Muscle of arm (tissue), 12 donors: Measurements from ENCODE around the gene SLX4. TPM values are rescaled to one million over a fixed set of nuclear protein-coding genes. Genes with fewer than 3 reads are reported as not detected.

Source experiments
- DNase-seq: peaks from one replicate; pipeline ENCODE4 v3.0.0-alpha.2; 2013
- polyA plus RNA-seq, 12 donors: library from polyadenylated mRNA; unstranded; fragments of 120-200 nt; gene quantifications; one replicate each; pipeline ENCODE4 v1.2.1, GENCODE V29; 2013; ENCODE audit not compliant: insufficient read length in 12 of 12

The SLX4 gene
- polyA plus RNA-seq, 12 donors: 3.5 to 8.8 (median 4.2) TPM; not detected in 1

GRCh38 chr16:3582276-3583165 is 28.9 kb downstream of the SLX4 start:
- no peak for DNase-seq

- no peak for DNase-seq
Measured at GRCh38 chr16:3581392-3581791, 30.0 kb downstream of the SLX4 start.

GRCh38 chr16:3580686-3581085 is 30.7 kb downstream of the SLX4 start:
- peak; percentile 56 for DNase-seq

- DNase-seq: peak; percentile 7
Measured at GRCh38 chr16:3580251-3580651, 31.2 kb downstream of the SLX4 start.

- DNase-seq: no peak
Measured at GRCh38 chr16:3579776-3580175, 31.6 kb downstream of the SLX4 start.

GRCh38 chr16:3578610-3579551 is 32.5 kb downstream of the SLX4 start:
- DNase-seq: no peak

- DNase-seq: no peak
Measured at GRCh38 chr16:3578121-3578520, 33.3 kb downstream of the SLX4 start.

GRCh38 chr16:3577302-3577752 is 34.1 kb downstream of the SLX4 start, which contains the start of gene NLRC3:
Gene NLRC3 (minus strand): TSS chr16:3577403. CDS start chr16:3565036, 12,367 bp downstream.
- no peak for DNase-seq

- DNase-seq: no peak
Measured at GRCh38 chr16:3576211-3576610, 35.2 kb downstream of the SLX4 start.

- DNase-seq: no peak
Measured at GRCh38 chr16:3575491-3575890, 35.9 kb downstream of the SLX4 start.

- DNase-seq: no peak
Measured at GRCh38 chr16:3574195-3574594, 37.2 kb downstream of the SLX4 start.

GRCh38 chr16:3573146-3573815 is 38.1 kb downstream of the SLX4 start:
- no peak for DNase-seq

GRCh38 chr16:3570420-3571062 is 40.9 kb downstream of the SLX4 start:
- DNase-seq: no peak

- DNase-seq: no peak
Measured at GRCh38 chr16:3569851-3570250, 41.6 kb downstream of the SLX4 start.

- DNase-seq: no peak
Measured at GRCh38 chr16:3566990-3567389, 44.4 kb downstream of the SLX4 start.

- no peak for DNase-seq
Measured at GRCh38 chr16:3564889-3565141, 46.6 kb downstream of the SLX4 start.

- DNase-seq: no peak
Measured at GRCh38 chr16:3564130-3564888, 47.1 kb downstream of the SLX4 start.

GRCh38 chr16:3562914-3563480 is 48.4 kb downstream of the SLX4 start:
- DNase-seq: no peak

- DNase-seq: no peak
Measured at GRCh38 chr16:3561626-3562025, 49.8 kb downstream of the SLX4 start.

GRCh38 chr16:3554351-3554928 is 57.0 kb downstream of the SLX4 start:
- no peak for DNase-seq
